ENCODE data around the gene PLCB1.

Gene PLCB1

GRCh38 chr20:8104252-8104651 lies 27.8 kb upstream of the PLCB1 start:
- no peak for TF ChIP-seq CTCF (IDR thresholded peaks at IDR 0.05)

DNA sequence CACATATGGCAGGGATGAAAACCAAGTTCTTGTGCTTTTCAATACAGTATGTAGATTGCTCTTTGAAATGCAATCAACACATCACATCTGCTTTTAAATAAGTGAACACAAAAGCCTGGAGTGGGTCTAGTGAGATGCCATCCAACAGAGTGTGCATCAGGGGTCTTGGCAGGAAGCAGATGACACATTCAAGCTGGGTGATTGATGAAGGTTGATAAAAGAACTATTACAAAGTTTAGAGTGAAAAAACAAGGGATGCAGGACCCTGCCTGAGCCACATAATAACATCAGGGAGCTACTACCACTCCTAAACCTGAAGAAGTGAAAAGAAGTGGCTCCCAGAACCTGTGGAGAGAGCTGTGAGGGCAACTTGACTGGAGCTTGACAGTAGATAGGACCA lies 16.6 kb upstream of the PLCB1 start:
- no peak for TF ChIP-seq CTCF (IDR thresholded peaks at IDR 0.05)

- TF ChIP-seq CTCF (IDR thresholded peaks at IDR 0.05), result no peak
Observed at GRCh38 chr20:8116067-8116811, 15.8 kb upstream of the PLCB1 start.

DNA sequence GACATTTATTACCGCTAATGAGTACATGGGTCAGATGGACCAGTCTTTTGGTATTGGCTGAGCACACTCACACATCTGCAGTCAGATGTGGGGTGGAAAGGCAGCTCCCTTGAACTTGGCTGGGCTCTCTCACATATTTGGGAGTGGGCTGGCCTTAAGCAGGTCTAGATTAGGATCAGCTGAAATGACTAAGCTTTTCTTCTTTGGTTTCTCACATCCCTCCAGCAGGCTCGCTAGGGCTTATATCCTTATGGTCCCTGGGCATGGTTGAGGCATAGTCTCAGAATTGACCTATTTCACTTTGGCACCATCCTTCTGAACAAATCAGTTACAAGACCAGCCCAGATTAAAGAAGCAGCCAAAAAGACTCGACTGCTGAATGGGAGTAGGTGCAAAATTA lies 14.4 kb upstream of the PLCB1 start:
- TF ChIP-seq CTCF (IDR thresholded peaks at IDR 0.05), result no peak

GRCh38 chr20:8118039-8118438 lies 14.0 kb upstream of the PLCB1 start:
- TF ChIP-seq CTCF (IDR thresholded peaks at IDR 0.05), result no peak

DNA sequence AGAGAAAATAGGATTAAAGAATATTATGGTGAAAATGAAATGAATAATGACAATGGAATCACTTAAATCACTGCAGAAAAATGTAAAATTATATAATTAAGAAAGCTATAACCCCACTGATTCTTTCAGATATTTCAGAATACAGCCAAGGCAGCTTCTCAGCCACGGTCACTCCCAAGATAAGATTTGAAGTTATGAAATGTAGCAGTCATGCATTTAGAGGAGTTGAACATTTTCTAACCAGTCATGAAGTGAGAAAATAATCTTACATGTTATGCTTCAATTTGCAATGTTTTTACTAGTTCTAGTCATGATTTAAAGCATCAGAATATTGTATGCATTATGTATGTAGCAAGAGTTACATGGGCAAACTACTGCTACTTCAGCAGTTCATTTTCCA lies 13.3 kb upstream of the PLCB1 start:
- TF ChIP-seq CTCF (IDR thresholded peaks at IDR 0.05), result no peak

- no peak for TF ChIP-seq CTCF (IDR thresholded peaks at IDR 0.05)
Observed at GRCh38 chr20:8121666-8122065, 10.4 kb upstream of the PLCB1 start.

GRCh38 chr20:8124639-8125038 lies 7.4 kb upstream of the PLCB1 start:
- TF ChIP-seq CTCF (IDR thresholded peaks at IDR 0.05), result no peak

Data from LNCAP (cell line).